OCI-LY3 (cell line): ENCODE results near the gene DDIT3.

Experiments used
- EZH2phosphoT487 ChIP-seq: fragments of 200-600 bp; shearing (Covaris generic); IDR thresholded peaks from 2 replicates; pipeline ENCODE4 v1.6.1; 2018; ENCODE audit warnings: antibody characterized with exemption, mixed run types, low read depth
- TF ChIP-seq, protein P1 (sequence below): fragments of 200-600, 300-600 bp; sonication (generic); IDR thresholded peaks from 2 replicates; pipeline ENCODE4 v1.5.1; 2014; ENCODE audit warnings: antibody characterized with exemption, low read length, low read depth

- TF ChIP-seq, protein P1, sequence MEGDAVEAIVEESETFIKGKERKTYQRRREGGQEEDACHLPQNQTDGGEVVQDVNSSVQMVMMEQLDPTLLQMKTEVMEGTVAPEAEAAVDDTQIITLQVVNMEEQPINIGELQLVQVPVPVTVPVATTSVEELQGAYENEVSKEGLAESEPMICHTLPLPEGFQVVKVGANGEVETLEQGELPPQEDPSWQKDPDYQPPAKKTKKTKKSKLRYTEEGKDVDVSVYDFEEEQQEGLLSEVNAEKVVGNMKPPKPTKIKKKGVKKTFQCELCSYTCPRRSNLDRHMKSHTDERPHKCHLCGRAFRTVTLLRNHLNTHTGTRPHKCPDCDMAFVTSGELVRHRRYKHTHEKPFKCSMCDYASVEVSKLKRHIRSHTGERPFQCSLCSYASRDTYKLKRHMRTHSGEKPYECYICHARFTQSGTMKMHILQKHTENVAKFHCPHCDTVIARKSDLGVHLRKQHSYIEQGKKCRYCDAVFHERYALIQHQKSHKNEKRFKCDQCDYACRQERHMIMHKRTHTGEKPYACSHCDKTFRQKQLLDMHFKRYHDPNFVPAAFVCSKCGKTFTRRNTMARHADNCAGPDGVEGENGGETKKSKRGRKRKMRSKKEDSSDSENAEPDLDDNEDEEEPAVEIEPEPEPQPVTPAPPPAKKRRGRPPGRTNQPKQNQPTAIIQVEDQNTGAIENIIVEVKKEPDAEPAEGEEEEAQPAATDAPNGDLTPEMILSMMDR, result no peak
- TF ChIP-seq EZH2phosphoT487, result no peak
Observed at GRCh38 chr12:57552835-57553313, 32.6 kb upstream of the DDIT3 start.
